Endothelial cell of umbilical vein (primary cell): ENCODE data around the gene DXO. TPM values are rescaled to one million over a fixed set of nuclear protein-coding genes. Genes with fewer than 3 reads are reported as not detected.
"Not testable (repeated sequence)": the region's sequence is repeated elsewhere in the genome, so short reads cannot be mapped to it uniquely, and the experiment has no call there.

ENCODE experiments used
- BruUV-seq: library from RNA; stranded (reverse); fragments of 400-500 nt; replicated peaks from 2 replicates; lab custom pipeline; 2021; lab: Mats Ljungman, UMichigan
- CTCF ChIA-PET: fragments of 300-600, 350-600 bp; sonication (Branson Sonifier 250); formaldehyde crosslinking; loops from one replicate; lab custom pipeline; 2021; ENCODE audit warnings: antibody characterized with exemption, inconsistent platforms; lab: Charles Lee
- POLR2A ChIA-PET: fragments of 300-600, 350-600 bp; sonication (Branson Sonifier 250); formaldehyde crosslinking; loops from one replicate; lab custom pipeline; 2021; ENCODE audit warnings: antibody characterized with exemption, inconsistent platforms; lab: Charles Lee
- DNase-seq: peaks from one replicate; pipeline ENCODE4 v3.0.0-alpha.2; 2011; ENCODE audit warnings: low read depth, low spot score
- FAIRE-seq: peaks from 2 replicates; lab custom pipeline; 2011; peaks lifted over from hg19 to GRCh38; lab: Jason Lieb, UNC
- H2AFZ ChIP-seq: 2 replicates; pipeline ENCODE4 v1.6.0; 2012; ENCODE audit warnings: low read depth, low read length, control low read depth, inconsistent platforms
- H3K27ac ChIP-seq: 2 replicates; pipeline ENCODE4 v1.5.1; 2011; ENCODE audit warnings: low read depth, mild to moderate bottlenecking, control low read depth, low read length, moderate library complexity; ENCODE audit not compliant: insufficient read depth
- H3K27me3 ChIP-seq, 2 experiments: 2 replicates each; pipeline versions ENCODE4 v1.6.0 to v1.6.1; 2011; ENCODE audit warnings: low read length in 2 of 2, mixed read lengths in 1 of 2; ENCODE audit not compliant: control insufficient read depth in 2 of 2, insufficient read depth in 2 of 2
- H3K36me3 ChIP-seq, 2 experiments: 2 replicates in 1 of 2; 3 replicates in 1 of 2; pipeline ENCODE4 v1.5.1; 2011; ENCODE audit warnings: low read length in 2 of 2, mild to moderate bottlenecking in 1 of 2, moderate library complexity in 1 of 2; ENCODE audit not compliant: control insufficient read depth in 2 of 2, insufficient read depth in 2 of 2; ENCODE audit errors: extremely low read depth in 1 of 2
- H3K4me1 ChIP-seq: 3 replicates; pipeline ENCODE4 v1.5.1; 2011; ENCODE audit warnings: mild to moderate bottlenecking, low read length; ENCODE audit not compliant: control insufficient read depth, insufficient read depth; ENCODE audit errors: extremely low read depth
- H3K4me2 ChIP-seq: 2 replicates; pipeline ENCODE4 v1.6.1; 2011; ENCODE audit warnings: low read length, control low read depth, mixed read lengths; ENCODE audit not compliant: insufficient read depth
- H3K4me3 ChIP-seq, 3 experiments: fragments of 200-600 bp in 1 of 3; sonication (generic), shearing (Covaris generic) in 1 of 3; replicated peaks in 1 of 3; 2 replicates each; pipeline ENCODE4 v1.5.1; 2011 to 2016; ENCODE audit warnings: control low read depth in 3 of 3, low read length in 3 of 3, mild to moderate bottlenecking in 2 of 3, inconsistent platforms in 1 of 3, low read depth in 1 of 3, moderate library complexity in 1 of 3; ENCODE audit not compliant: insufficient read depth in 1 of 3
- H3K79me2 ChIP-seq: 2 replicates; pipeline ENCODE4 v1.6.0; 2012; ENCODE audit warnings: low read length, inconsistent platforms; ENCODE audit not compliant: control insufficient read depth, insufficient read depth
- H3K9ac ChIP-seq: replicated peaks from 2 replicates; pipeline ENCODE3; 2011; ENCODE audit warnings: low read length, control low read depth; ENCODE audit not compliant: insufficient read depth; ENCODE audit errors: extremely low read depth
- H3K9me1 ChIP-seq: replicated peaks from 3 replicates; pipeline ENCODE4 v1.6.0; 2011; ENCODE audit warnings: mild to moderate bottlenecking, low read length; ENCODE audit not compliant: control insufficient read depth, insufficient read depth; ENCODE audit errors: extremely low read depth
- H3K9me3 ChIP-seq: replicated peaks from 2 replicates; pipeline ENCODE4 v1.5.1; 2012; ENCODE audit warnings: low read length, inconsistent platforms; ENCODE audit not compliant: control insufficient read depth, insufficient read depth
- H4K20me1 ChIP-seq: replicated peaks from 2 replicates; pipeline ENCODE3; 2011; ENCODE audit warnings: mild to moderate bottlenecking, low read length; ENCODE audit not compliant: control insufficient read depth, insufficient read depth; ENCODE audit errors: extremely low read depth
- POLR2A ChIP-seq: IDR thresholded peaks from 2 replicates; pipeline ENCODE4 v1.6.1; 2012; ENCODE audit warnings: low read depth, mild to moderate bottlenecking, control low read depth, low read length
- dilution Hi-C: fragments of 300-500 bp; cut with MboI; formaldehyde crosslinking; loops from one replicate; pipeline ENCODE4 v1.15.0; 2019; ENCODE audit warnings: low sequenced_read_pairs; ENCODE audit not compliant: extremely low pct_ligation_motif_present
- intact Hi-C: fragments of 100-400 bp; cut with micrococcal nuclease; formaldehyde crosslinking; loops from one replicate; pipeline ENCODE4 v1.10.0; 2022
- polyA plus RNA-seq, 4 experiments: library from polyadenylated mRNA; depleted of rRNA in 3 of 4; stranded (reverse) in 3 of 4; unstranded in 1 of 4; fragments of >200 nt; gene quantifications; 2 replicates each; pipeline versions ENCODE4 v1.2.1 to v1.2.3, GENCODE V29; 2011 to 2012; ENCODE audit warnings: missing spikeins in 1 of 4
- total RNA-seq: library from RNA; stranded (reverse); gene quantifications from 2 replicates; pipeline ENCODE4 v1.2.3, GENCODE V29; 2021
- TF ChIP-seq, protein P1 (sequence below): IDR thresholded peaks from 2 replicates; pipeline ENCODE4 v1.6.1; 2011; ENCODE audit not compliant: insufficient read depth, insufficient read length

Gene DXO
- total and polyA plus RNA-seq, 2 donors (not counting 3 experiments of a cell fraction or from before 2014, with no cell fraction given) = 20.7 to 34.9 TPM

DNA sequence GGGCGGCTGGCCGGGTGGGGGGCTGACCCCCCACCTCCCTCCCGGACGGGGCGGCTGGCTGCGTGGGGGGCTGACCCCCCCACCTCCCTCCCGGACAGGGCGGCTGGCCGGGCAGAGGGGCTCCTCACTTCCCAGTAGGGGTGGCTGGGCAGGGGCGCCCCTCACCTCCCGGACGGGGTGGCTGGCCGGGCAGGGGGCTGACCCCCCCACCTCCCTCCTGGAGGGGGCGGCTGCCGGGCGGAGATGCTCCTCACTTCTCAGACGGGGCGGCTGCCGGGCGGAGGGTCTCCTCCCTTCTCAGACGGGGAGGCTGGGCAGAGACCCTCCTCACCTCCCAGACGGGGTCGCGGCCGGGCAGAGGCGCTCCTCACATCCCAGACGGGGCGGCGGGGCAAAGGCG is 4.1 kb upstream of the DXO start:
- H3K27ac ChIP-seq, H4K20me1 ChIP-seq, H3K9me1 ChIP-seq, H3K4me3 ChIP-seq, DNase-seq, H3K4me2 ChIP-seq, dilution Hi-C loops, H3K9ac ChIP-seq, H3K27me3 ChIP-seq, CTCF ChIA-PET, intact Hi-C loops, H3K9me3 ChIP-seq, BruUV-seq, H2AFZ ChIP-seq, POLR2A ChIA-PET, FAIRE-seq: not testable (repeated sequence)
- Histone ChIP-seq H3K79me2 (peaks cover 20% of the 10 kb centered on the region), H3K4me1 (peaks cover 12% of the 10 kb centered on the region), H3K36me3 (peaks cover 0 to 10% of the 10 kb centered on the region in 2 experiments)

DNA sequence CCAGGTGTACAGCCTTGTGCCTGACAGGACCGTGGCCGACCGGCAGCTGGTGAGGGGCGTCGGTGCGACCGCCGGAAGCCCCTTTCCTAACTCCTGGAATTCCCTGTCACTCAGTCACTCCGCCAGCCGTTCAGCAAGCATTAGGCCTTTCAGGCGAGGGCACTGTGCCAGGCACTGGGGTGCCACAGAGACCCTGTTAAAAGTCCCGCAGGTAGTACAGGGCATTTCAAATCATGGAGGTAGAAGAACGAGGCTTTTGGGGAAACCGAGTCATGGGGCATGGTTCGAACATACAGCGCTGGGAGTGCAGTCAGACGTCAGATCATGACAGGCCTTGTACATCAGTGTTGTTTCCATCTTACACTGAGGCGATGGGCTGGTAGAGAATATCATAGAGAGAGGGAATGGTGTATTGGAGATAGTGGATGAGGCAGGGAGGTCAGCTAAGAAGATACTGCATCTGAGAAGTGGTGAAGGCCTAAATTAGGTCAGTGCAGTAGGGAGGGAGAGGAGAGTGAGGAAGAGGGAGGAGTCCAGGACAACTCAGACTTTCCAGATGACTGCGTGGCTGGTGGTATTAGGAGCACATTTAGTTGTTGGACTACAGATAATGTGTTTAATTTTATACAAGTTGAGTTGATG is 892 bp upstream of the DXO start:
- H2AFZ ChIP-seq = peak overlapping the region; percentile 36
- no peaks in the 10 kb centered on the region for H3K9me3 ChIP-seq
- no peaks in the 10 kb centered on the region for H3K27me3 ChIP-seq
- H3K9ac ChIP-seq = peak overlapping the region; percentile 82
- dilution Hi-C loops (no loop called here), intact Hi-C loops (loop anchor here (1.0 kb wide), 1 partner anchor 14 kb away; the partner anchor contains the start of gene SKIC2)
- H4K20me1 ChIP-seq = no peaks in the 10 kb centered on the region
- H3K79me2 ChIP-seq = peaks cover 29% of the 10 kb centered on the region
- peaks cover 17% of the 10 kb centered on the region for H3K4me1 ChIP-seq
- CTCF ChIA-PET = interaction anchor here (1.1 to 1.6 kb wide), 3 partner anchors 20 to 895 kb away, joined by 3 to 8 read pairs (median 3); no protein-coding TSS in a partner anchor
- peak overlapping the region; percentile 36 to 73 (median 63) for H3K4me3 ChIP-seq
- POLR2A ChIA-PET = no interaction called here
- BruUV-seq = TSS peak; percentile 80
- no peaks in the 10 kb centered on the region for H3K9me1 ChIP-seq
- FAIRE-seq (peak; percentile 52), DNase-seq (peak; percentile 23)
- TF ChIP-seq, protein P1, sequence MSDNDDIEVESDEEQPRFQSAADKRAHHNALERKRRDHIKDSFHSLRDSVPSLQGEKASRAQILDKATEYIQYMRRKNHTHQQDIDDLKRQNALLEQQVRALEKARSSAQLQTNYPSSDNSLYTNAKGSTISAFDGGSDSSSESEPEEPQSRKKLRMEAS = no peak
- no peak for TF ChIP-seq POLR2A
- H3K4me2 ChIP-seq = peak overlapping the region; percentile 91
- peaks cover 2 to 17% of the 10 kb centered on the region in 2 experiments for H3K36me3 ChIP-seq
- peak overlapping the region; percentile 79 for H3K27ac ChIP-seq
